ENCODE results near the gene NACA2.

- TF ChIP-seq CTCF (IDR thresholded peaks at IDR 0.05 in 8 of 11, conservative IDR thresholded peaks at IDR 0.05 in 3 of 11) (no peak), POLR2A (IDR thresholded peaks at IDR 0.05) (no peak)
Observed at GRCh38 chr17:61589990-61590389, 1.0 kb downstream of the NACA2 start.
